Activated CD4-positive, alpha-beta T cell treated with anti-CD3 and anti-CD28 coated beads, Interleukin-2, amount 50 U/mL, for 16 hours (primary cell): ENCODE data around the gene RAB26.

Experiments
- DNase-seq: peaks from one replicate; pipeline ENCODE4 v3.0.0-alpha.2; 2020

The RAB26 gene

DNA sequence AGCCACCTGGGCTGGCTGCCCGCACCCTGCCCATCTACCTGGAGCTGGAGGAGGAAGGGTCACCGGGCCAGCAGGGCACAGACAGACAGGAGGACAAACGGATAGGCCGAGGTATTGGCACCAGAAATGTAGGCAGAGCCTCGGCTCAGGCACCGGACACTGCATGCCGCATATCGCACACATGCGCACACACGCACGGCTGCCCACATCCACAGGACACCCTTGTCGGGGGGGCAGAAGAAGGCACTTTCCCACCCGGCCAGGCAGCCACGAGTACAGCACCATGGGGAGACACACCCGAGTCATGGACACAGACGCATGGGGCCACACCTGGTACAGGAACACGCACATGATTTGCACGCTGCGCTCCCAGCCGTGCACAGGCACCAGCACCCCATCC lies 33.5 kb downstream of the RAB26 start:
- DNase-seq: no peak

DNA sequence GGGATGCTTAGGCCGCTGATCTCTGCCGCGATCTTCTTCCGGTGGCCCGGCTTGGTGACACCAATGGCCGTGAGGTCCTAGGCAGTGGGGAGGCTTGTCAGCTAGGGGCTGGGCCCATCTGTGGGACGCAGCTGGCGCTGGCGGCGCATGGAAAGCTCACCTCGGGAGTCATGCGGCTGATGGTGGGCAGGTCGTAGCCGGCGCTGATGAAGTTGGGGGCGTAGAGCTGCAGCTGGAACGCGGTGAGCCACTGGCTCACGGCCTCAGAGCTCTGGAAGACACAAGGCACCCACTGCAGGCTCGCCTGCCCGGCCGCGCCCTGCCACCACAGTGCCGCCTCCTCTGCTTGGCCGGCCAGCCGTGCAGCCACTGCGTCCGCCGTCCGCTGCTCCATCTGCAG lies 35.2 kb downstream of the RAB26 start:
- no peak for DNase-seq

DNA sequence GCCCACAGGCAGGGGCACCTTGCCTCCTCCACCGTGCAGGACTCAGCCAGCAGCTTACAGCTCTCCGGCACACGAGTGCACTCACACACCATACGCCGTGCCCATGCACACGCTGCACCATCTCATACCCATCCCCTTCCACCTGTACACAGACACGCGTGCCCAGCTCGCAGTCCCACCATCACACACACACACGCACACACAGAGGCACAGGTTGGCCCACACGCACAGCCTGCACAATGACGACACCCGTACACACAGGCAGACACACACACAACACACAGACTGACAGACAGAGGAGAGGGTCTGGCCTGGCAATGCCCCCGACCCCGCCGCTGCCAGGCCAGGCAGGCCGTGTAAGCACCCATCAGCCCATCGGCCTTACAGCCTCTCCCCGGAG lies 35.9 kb downstream of the RAB26 start:
- DNase-seq: no peak

DNA sequence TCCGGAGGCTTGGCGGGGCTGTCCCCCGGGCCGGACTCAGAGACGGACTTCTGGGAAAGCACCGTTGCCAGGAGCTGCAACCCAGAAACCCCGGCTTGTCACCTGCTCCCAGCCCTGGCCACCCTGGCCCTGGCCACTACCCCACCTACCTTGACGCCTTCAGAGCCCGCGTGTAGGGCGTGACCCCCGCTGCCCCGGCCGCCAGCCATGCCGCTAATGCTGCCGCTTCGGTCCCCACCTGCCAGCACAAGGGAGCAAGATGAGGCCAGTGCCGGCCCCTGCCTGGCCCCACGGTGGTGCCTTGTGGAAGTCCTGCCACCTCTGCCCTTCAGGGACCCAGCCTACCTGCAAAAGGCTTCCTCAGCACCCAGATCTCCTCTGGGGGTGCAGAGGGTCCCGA lies 36.5 kb downstream of the RAB26 start:
- DNase-seq: no peak

DNA sequence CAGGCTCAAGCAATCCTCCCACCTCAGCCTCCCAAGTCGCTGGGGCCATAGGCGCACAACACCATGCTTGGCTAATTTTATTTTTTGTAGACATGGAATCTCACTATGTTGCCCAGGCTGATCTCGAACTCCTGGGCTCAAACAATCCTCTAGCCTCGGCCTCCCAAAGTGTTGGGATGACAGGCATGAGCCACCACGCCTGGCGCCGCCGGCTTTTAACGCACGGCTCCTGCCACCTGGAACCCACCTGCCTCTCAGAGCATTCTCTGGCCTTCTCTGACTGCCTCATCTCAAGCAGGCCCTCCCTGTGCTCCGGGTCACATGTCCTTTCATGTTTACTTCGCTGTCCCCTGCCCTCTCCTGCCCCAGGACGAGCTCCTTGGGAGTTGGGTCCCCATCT lies 37.6 kb downstream of the RAB26 start:
- no peak for DNase-seq

DNA sequence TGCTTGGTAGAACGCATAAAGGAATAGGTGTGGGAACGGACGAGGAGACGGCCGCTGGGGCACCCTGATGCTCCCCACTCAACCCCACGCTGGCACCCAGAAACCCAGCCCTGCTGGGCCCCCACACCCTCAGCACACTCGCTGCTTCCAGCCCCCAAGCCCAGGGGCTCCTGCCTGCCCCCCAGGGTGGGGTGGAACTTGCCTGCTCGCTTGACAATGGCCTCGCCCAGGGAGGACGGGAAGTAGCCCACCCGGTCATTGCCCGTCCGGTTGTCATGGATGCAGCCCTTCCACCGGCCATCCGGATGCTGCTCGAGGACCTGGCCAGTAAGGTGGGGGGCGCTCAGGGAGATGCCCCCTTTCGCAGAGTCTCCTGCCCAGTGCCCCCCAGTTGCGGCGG lies 38.1 kb downstream of the RAB26 start:
- DNase-seq: no peak

DNA sequence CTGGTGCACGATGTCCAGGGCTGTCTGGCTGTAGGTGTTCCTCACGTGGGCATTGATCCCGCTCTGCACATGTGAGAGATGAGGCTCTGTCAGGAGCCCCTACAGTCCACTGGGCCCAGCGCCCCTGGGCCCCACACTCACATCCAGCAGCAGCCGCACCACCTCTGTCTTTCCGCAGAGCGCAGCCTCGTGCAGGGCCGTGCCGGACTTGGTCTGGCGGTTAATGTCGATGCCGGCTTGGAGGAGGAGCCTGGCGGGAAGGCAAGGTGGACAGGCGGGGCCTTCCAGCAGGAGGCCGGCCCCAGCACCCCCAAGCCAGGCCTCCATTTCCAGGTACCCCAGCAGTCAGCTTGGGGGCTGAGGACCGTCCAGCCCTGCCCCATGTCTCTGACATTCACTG lies 38.8 kb downstream of the RAB26 start:
- DNase-seq: no peak

DNA sequence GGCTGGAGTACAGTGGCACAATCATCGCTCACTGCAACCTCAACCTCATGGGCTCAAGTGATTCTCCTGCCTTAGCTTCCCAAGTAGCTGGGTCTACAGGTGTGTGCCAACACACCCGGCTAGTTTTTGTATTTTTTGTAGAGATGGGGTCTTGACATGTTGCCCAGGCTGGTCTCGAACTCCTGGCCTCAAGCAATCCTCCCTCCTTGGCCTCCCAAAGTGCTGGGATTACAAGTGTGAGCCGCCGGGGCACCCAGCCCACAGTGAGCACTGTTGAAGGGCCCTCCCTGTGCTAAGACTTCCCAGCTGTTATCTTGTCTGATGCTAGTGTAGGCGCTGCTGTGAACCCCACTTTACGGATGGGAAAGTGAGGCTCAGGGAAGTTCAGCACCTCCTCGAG lies 40.0 kb downstream of the RAB26 start:
- no peak for DNase-seq

DNA sequence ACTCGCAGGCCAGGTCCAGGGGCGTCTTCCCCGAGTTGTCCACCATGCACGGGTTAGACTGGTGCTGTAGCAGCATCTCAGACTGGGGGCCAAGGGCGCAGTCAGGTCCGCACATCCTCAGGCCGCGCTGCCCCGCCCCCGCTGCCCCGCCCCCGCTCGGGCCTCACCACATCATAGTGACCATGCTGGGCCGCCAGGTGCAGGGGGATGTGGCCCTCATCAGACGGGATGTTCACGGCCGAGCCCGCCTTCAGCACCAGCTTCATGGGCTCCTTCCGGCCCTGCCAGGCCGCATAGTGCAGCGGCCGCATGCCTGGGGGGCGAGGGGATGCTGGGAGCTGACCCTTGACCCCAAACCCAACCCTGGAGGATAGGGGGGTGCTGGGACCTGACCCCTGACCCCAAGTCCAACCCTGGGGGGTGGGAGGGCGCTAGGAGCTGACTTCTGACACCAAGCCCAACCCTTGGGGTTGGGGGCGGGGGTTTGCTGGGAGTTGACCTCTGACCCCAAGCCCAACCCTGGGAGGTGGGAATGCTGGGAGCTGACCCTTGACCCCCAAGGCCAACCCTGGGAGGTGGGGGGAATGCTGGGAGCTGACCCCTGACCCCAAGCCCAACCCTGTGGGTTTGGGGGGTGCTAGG lies 40.9 kb downstream of the RAB26 start:
- no peak for DNase-seq

DNA sequence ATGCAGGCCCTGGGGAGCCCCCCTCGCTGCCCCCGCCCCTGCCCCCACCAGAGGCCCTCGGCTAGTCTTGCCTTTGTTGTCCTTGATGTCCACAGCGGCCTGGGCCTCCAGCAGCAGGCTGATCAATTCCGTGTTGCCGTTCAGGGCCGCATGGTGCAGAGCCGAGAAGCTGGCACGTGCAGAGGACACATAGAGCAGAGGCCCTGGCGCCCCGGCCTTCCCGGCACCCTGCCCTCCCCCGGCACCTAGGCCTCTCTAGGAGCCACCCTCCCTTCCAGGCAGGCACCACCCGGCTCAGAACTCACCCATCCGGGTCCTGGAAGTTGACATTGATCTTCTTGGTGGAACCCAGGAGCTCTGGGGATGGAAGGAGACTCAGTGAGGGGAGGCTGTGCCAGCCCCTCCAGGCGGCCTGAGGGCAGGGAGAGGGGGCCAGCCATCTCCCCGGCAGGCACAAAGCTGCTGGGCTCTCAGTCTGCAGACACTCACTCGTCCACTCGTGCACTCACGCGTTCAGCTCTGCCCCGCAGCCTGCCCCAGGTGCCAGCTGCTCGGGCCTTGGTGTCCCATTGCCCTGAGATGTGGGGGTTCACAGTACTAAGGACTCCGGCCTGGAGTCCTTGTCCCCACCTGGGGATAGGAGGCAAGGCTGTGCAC lies 41.7 kb downstream of the RAB26 start:
- DNase-seq: no peak

DNA sequence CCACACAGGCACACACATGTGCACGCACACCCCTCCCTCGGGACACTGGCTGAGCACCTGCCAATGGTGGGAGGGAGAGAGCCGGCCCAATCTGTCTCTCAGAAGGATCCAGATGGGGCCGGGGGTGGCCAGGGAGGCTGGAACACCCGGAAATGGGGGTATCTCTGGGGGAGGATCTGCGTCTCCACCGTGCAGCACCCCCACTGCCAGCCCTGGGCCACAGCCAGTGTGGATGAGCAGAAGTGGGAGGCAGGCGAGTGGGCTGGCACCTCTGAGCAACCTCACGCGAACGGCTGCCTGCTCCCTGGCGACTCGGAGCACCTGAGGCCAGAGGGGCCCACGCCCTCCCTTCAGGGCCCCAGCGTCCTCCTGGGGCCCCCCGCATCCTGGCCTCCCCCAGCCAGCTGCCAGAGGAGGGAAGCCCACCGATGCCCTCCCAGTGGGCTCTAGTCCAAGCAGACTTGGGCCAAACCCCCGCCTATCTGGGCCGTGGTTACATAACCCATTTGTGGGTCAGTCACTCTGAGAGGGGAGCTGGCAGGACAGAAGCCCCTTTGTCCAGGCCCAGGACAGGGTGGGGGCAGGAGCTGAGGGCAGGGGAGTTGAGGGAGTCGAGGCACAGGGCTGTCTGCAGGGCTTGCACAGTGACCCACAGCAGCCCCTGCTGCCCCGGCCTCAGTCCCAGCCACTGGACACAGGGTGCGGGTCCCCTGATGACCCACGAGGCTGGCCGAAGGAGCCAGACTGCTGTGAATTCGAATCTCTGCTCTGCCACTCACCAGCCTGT lies 42.4 kb downstream of the RAB26 start:
- DNase-seq: no peak

DNA sequence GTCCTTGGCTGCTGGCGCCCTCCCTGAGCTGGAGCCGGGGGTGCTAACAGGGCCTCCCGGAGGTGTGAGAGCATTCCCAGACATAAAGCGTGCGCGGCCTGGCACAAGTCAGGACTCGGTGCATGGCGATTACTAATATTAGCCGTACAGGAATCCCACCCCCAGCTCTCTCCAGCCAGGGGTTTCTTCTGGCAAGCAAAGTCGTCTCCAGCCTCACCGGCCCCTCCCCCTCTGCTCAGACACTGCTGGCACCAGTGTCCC lies 43.0 kb downstream of the RAB26 start:
- no peak for DNase-seq

DNA sequence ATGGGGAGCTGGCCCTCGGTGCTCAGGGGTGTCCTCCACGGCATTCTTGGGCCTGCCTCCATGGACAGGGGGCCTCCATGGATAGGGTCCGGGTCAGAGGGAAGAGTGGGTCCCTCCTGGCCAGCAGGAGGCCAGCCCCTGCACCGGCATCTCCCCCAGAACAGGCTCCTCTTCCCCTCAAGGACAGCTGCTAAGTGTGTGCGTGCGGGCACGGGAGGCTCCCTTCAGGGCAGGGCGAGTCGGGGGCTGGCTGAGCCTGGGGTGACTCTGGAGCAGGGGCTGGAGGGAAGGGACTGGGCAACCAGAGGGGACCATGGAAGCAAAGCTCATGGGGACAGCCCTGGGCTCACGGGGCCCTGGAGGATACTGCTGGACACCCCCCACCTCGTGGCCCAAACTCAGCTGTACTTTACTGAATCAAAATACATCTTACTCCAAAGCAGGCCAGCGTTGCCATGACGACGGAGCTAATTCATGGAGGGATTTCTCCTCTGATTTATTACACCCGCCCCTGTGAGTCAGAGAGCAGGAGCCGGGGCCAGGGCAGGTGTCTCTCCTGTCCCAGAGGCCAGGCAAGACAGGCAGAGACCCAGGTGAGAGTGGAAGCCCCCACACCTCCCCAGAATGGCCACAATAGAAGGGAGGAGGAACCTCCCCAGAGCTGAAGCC lies 45.9 kb downstream of the RAB26 start:
- DNase-seq: no peak

DNA sequence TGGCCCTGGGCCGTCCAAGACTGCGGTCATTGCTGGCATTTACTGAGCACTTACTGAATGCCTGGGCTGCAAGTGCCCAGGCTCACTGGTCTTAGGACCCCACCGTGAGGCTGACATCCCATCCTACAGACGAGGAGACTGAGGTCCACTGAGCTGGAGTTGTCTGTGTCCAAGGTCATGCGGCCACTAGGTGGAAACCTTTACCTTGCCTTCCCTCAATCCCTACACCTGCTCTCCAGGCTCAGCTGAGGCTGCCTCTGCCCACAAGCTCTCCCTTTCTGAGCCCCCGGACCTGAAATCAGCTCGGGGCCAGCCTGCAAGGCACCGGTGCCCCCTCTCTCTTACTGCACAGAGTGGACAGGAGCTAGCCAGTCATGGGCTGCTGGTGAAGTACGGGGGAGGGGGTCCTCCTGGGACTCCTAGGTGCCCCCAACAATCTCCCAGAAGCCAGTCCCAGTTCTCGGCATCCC lies 46.5 kb downstream of the RAB26 start:
- peak; percentile 42 for DNase-seq

DNA sequence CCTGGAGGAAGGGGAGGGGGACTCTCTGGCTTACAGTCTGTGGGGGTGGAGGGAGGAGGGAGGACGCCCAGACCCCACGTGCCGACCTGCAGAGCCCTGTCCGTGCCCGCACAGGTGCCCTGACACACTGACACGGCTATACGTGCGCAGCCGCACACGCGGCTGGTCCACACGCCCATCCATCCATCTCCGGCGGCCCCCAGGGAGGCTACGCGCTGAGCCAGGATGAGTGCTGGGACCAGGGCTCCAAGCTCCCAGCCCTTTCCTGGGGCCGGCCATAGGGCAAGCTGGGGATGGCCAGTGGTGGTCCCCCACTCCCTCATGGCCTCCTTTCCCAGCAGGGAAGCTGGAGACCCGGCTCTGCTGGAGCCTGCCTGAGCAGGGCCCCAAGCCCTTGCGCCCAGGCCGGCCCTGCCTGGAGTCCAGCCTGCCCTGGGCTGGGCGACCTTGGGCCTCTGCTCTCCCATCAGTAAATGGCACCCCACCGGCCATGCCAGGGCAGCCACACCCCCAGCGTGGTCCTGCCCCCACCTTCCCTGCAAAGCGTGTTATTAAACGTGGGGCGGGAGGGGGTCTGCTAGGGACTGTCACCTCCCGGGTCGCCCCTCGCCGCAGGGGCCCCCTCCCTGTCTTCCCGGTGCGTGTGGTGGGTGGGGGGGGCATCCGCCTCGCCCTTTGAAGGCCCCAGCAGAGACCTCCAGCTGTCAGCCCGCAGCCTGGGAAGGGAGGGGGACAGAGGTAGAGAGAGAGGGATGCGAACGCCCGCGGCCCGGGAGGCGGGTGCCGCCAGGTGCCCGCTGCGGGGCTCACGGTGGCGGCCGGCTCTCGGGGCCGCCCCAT lies 47.1 kb downstream of the RAB26 start:
- no peak for DNase-seq

DNA sequence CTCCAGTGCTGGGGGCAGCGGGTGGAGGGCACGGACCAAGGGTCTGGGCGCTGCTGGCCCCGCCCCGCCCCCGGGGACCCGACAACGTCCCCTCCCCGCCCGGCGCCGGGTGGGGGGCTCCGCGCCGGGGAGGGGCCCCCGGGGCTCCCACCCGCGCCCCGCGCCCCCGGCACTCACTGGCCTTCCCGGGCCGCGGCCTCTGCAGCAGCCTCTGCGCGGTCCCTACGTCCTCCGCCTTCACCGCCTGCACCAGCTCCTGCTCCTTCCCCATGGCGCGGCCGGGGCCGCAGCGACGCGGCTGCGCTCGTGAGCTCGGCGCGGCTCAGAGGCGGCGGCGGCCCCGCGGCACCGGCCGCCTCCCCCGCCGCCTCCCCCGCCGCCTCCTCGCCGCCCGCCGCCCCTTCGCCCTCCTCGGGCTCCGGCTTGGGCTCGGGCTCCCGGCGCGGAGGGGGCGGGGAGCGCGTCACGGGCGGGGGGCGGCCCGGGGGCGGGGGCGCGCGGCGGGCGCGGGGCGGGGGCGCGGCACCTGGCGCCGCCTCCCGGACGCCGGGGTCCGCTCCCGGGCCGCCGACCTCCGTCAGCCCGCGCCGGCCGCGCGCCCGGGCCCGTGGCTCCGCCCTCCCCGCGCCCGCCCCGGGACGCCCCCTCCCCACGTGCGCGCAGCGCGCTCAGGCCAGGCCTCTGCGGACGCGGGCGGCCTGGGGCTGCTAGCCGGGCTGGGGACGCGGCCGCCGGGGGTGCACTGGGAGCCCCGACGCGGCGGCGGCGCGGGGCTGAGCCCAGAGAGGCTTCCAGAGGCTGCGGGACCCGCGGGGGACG lies 47.9 kb downstream of the RAB26 start, which contains the start of gene CASKIN1:
TSS of gene CASKIN1 (minus strand) at position 444 of the 819 bp plus-strand sequence. CDS start at position 271, 173 bp downstream.
- DNase-seq: no peak

DNA sequence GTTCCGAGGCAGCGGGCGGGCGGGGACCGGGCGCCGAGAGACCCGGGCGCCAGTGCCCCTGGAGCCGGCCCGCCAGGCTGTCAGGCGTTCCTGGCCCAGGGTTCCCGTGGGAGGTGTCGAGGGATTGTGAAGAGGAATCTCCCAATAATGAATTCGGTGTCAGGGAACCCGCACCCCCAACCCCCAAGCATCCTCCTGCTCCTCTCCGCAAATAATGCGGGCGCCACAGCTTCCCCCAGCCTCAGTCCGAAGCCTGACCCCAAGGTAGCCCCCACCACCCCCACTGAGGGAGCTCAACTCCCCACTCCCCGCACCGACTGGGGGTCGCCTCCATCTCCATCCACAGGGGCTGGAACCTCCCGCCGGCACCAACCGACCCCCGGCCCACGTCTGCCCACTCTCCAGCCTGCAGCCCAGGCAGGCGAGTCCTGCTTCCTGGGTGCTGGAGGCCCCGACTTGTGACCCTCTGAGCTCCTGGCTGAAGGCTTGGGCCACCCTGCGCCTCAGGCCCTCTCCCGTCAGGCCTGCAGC lies 48.6 kb downstream of the RAB26 start:
- no peak for DNase-seq

DNA sequence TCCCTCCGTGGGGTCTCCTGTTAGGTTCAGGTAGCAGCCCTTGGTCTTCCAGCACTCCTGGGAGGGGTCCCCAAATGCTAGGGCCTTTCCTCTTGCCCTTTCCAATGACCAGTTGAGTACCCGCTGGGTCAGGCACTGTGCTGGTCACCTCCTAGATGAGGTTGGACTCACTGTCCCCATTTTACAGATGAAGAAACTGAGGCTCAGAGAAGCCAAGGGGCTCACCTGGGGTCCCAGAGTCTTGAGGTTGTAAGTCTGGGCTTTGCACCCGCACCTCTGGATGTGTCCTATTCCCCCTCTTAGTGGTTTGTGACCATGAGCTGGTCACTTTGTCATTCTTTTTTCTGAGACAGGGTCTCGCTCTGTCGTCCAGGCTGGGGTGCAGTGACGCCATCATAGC lies 49.3 kb downstream of the RAB26 start:
- no peak for DNase-seq

DNA sequence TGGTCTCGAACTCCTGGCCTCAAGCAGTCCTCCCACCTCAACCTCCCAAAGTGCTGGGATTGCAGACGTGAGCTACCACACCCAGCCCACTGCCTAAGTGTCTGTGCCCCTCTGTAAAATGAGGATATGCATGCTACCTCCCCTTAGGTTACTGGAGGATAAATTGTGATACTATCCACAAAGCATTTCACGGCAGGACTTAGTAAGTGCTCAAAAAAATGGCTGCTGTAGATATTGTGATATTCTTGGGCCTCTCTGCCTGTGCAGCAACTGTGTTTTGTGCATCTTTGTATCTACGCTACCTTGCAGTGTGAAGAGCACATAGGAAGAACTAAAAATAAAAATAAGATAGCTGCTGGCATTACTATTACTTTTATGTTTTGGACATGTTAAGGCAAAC lies 49.9 kb downstream of the RAB26 start:
- DNase-seq: no peak

DNA sequence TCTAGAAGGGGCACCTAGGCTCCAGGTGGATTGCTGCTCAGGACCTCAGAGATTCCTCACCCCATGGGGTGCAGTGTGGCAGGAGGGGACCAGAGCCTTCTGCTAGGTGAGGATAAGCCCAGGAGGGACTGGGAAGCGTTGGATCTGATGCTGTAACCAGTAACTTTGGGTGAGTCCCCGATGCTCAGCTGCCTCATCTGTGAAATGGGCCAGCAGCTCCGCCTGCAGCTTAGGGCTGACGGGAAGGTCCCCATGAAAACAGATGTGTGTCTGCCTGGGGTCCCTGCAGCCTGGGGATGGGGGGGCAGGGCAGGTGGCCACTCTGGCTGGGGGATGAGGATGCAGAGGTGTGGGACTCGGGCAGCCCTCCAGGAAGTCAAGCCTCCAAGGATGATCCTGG lies 50.7 kb downstream of the RAB26 start:
- DNase-seq: no peak

DNA sequence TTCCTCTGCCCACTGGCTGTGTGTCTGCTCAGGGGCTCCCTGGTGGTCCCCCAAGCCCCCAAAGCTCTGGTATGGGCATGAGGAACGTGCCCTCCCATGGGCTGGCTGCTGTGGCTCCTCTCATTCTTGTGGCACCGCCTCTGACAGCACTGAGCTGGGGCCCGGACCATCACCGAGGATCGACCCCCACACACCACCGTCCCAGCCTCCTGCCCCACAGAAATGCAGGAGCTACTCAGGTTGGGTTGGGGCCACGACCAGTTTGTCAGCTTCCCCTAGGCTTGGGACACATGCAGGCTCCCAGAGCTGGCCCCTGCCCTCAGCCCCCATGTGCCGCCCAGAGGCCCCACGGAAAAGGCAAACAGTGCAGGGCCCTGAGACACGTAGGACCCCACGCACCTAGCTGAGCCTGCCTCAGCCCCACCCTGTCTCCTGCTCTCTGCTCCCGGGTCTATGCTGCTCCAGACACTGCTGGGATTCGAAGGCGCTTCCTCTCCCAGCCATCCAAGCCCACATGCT lies 51.3 kb downstream of the RAB26 start:
- DNase-seq: no peak
